Astrocyte of the cerebellum (primary cell): ENCODE results near the gene PLA2G4E.

ENCODE experiments used
- DNase-seq: peaks from one replicate; pipeline ENCODE4 v3.0.0-alpha.2; 2011; ENCODE audit warnings: low read depth
- H3K4me3 ChIP-seq: 2 replicates; pipeline ENCODE4 v1.5.1; 2011; ENCODE audit warnings: mild to moderate bottlenecking, low read depth, low read length, moderate library complexity
- in situ Hi-C: cut with HindIII; loops from 2 replicates; pipeline ENCODE4 v1.10.0; 2017; ENCODE audit warnings: low sequenced_read_pairs
- TF ChIP-seq, protein P1 (sequence below): IDR thresholded peaks from 2 replicates; pipeline ENCODE4 v1.5.1; 2012; ENCODE audit warnings: low read length, low read depth, moderate library complexity, mild to moderate bottlenecking; ENCODE audit errors: missing control alignments

Gene PLA2G4E

GRCh38 chr15:41961001-41961518 lies 59.8 kb downstream of the PLA2G4E start:
- no peak for DNase-seq
- H3K4me3 ChIP-seq, result no peak overlapping the region
- in situ Hi-C loops, result no loop called here

GRCh38 chr15:41958002-41958420 lies 62.8 kb downstream of the PLA2G4E start:
- no peak for DNase-seq
- no peak overlapping the region for H3K4me3 ChIP-seq
- TF ChIP-seq, protein P1, sequence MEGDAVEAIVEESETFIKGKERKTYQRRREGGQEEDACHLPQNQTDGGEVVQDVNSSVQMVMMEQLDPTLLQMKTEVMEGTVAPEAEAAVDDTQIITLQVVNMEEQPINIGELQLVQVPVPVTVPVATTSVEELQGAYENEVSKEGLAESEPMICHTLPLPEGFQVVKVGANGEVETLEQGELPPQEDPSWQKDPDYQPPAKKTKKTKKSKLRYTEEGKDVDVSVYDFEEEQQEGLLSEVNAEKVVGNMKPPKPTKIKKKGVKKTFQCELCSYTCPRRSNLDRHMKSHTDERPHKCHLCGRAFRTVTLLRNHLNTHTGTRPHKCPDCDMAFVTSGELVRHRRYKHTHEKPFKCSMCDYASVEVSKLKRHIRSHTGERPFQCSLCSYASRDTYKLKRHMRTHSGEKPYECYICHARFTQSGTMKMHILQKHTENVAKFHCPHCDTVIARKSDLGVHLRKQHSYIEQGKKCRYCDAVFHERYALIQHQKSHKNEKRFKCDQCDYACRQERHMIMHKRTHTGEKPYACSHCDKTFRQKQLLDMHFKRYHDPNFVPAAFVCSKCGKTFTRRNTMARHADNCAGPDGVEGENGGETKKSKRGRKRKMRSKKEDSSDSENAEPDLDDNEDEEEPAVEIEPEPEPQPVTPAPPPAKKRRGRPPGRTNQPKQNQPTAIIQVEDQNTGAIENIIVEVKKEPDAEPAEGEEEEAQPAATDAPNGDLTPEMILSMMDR, result no peak
- in situ Hi-C loops, result no loop called here

More at GRCh38 chr15:41961001-41961518, 59.8 kb downstream of the PLA2G4E start:
- TF ChIP-seq, protein P1, result no peak

- no peak overlapping the region for H3K4me3 ChIP-seq
- in situ Hi-C loops, result no loop called here
- TF ChIP-seq, protein P1, result no peak
- no peak for DNase-seq
Measured at GRCh38 chr15:41957021-41957897, 63.6 kb downstream of the PLA2G4E start.

DNA sequence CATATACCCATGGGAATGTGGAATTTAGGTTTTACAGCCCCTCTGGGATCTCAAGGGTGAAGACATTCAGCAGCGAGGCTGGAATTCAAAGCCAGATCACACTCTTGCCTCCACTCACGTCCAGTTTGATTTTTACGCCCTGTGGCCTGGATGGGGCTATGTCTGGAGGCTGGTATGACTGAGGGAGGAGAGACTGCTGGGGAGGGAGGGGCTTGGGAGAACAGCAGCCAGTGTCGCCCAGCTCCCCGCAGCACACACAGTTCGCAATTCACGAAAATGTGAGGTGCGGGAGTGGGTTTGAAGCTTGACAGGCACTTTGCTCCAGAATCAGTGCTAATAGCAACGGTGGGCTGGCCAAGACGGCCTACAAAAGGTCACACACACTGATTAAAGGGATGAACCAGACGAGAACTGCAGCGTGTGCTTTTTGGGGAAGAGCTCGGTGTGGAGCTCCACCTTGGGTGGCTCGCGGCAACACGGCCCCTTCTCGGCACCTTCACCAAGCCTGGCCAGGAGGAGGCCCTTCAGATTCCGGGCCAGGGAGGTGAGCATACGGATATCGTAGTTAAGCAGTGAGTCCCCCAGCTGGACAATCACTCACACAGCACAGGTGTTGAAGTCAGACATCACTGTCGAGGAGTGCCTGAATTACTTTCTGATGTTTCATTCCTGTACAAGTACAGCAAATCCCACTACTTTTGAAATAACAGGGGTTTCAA lies 64.9 kb downstream of the PLA2G4E start:
- no peak overlapping the region for H3K4me3 ChIP-seq
- DNase-seq, result no peak
- in situ Hi-C loops, result no loop called here
- TF ChIP-seq, protein P1, result no peak

GRCh38 chr15:41955100-41955499 lies 65.7 kb downstream of the PLA2G4E start:
- in situ Hi-C loops, result no loop called here
- no peak overlapping the region for H3K4me3 ChIP-seq
- TF ChIP-seq, protein P1, result no peak
- DNase-seq, result no peak

GRCh38 chr15:41954036-41954435 lies 66.8 kb downstream of the PLA2G4E start:
- no peak overlapping the region for H3K4me3 ChIP-seq
- TF ChIP-seq, protein P1, result no peak
- DNase-seq, result no peak
- in situ Hi-C loops, result no loop called here
